ENCODE measurements around the gene USP17L11.
A peak's percentile ranks its signal among the peaks of the same experiment; 100 is the strongest.
"Not testable (repeated sequence)": the region's sequence is repeated elsewhere in the genome, so short reads cannot be mapped to it uniquely, and the experiment has no call there.

USP17L11 gene

GRCh38 chr4:9215105-9215504, at the start of gene USP17L11:
Gene USP17L11 (plus strand): TSS chr4:9215405. CDS start chr4:9215405, 0 bp downstream.
- not testable (repeated sequence) for DNase-seq

DNA sequence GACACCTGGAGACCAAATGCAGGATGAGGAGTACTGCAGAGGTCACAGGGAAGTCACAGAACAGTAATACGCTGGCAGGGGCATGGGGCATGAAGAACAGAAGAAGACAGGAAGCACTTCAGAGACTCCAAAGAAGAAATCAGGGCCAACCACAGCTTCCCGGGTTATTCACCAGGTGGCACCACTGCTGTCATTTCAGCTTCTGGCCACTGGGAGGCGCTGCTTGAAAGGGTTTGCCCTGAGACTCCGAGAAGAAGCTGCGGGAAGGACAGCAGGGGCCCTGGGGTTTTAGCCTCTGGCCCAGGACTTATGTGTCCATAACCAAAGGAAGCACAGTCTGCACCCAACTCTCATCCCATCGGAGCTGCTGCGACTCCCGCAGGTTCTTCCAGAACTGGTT, 49.2 kb upstream of the USP17L11 start:
- peak; percentile 64 to 72 for DNase-seq

- DNase-seq = not testable (repeated sequence)
These were observed 45.3 kb upstream of the USP17L11 start, which contains the start of gene FAM90A26 for GRCh38 chr4:9169791-9170459. Gene FAM90A26 (plus strand): TSS chr4:9170409. CDS start chr4:9173173, 2,764 bp downstream.

- not testable (repeated sequence) for DNase-seq
These were observed 4.8 kb upstream of the USP17L11 start, which contains the start of gene USP17L10 for GRCh38 chr4:9210357-9210756. Gene USP17L10 (plus strand): TSS chr4:9210657. CDS start chr4:9210657, 0 bp downstream.

- DNase-seq = not testable (repeated sequence)
These were observed 504 bp upstream of the USP17L11 start for GRCh38 chr4:9214701-9215100.

GRCh38 chr4:9219852-9220251, 4.6 kb downstream of the USP17L11 start, which contains the start of gene USP17L12:
Gene USP17L12 (plus strand): TSS chr4:9220152. CDS start chr4:9220152, 0 bp downstream.
- not testable (repeated sequence) for DNase-seq

DNA sequence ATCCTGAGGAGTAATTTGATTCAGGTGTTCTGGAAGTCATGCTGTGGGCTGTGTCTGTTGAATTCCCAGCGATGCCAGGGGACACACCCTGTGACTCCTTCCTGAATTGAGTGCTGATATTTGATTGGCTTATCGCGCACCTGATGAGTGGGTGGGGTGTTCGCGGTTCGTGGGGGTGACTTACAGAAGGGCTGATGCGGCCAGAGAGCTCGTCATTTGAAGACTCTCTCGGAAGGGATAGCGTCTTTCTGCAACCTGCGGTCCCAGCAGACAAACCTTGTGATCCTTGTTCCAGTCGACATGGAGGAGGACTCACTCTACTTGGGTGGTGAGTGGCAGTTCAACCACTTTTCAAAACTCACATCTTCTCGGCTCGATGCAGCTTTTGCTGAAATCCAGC, 9.4 kb downstream of the USP17L11 start, which contains the start of gene USP17L13:
Gene USP17L13 (plus strand): TSS at position 301 of the 400 bp plus-strand sequence. CDS start 0 bp downstream, at position 301.
- not testable (repeated sequence) for DNase-seq

DNA sequence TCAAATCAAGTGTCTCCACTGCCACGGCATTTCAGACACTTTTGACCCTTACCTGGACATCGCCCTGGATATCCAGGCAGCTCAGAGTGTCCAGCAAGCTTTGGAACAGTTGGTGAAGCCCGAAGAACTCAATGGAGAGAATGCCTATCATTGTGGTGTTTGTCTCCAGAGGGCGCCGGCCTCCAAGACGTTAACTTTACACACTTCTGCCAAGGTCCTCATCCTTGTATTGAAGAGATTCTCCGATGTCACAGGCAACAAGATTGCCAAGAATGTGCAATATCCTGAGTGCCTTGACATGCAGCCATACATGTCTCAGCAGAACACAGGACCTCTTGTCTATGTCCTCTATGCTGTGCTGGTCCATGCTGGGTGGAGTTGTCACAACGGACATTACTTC, 15.0 kb downstream of the USP17L11 start:
- DNase-seq = not testable (repeated sequence)

- DNase-seq = not testable (repeated sequence)
These were observed 18.9 kb downstream of the USP17L11 start, which contains the start of gene USP17L15 for GRCh38 chr4:9234085-9234484. Gene USP17L15 (plus strand): TSS chr4:9234385. CDS start chr4:9234385, 0 bp downstream.

DNA sequence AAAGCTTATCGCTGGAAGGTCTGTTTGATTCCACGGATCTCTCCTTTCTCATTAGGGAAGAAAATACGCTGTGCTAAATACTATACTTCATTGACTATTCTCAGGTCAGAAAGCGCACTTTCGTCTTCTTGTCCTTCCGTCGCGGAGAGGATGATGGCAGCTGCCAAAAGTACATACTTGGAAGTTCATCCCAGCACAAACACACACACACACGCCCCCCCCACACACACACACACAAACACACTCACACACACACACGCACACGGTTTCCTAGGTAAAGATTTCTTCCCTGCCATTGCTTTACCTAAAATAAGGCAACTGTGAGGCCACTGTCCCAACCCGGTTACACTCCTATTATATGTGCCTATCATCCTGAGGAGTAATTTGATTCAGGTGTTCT, 23.3 kb downstream of the USP17L11 start:
- DNase-seq = peak in 1 of 2 donors; percentile 17

DNA sequence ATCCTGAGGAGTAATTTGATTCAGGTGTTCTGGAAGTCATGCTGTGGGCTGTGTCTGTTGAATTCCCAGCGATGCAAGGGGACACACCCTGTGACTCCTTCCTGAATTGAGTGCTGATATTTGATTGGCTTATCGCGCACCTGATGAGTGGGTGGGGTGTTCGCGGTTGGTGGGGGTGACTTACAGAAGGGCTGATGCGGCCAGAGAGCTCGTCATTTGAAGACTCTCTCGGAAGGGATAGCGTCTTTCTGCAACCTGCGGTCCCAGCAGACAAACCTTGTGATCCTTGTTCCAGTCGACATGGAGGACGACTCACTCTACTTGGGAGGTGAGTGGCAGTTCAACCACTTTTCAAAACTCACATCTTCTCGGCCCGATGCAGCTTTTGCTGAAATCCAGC, 28.4 kb downstream of the USP17L11 start, which contains the start of gene USP17L17:
Gene USP17L17 (plus strand): TSS at position 301 of the 400 bp plus-strand sequence. CDS start 0 bp downstream, at position 301.
- not testable (repeated sequence) for DNase-seq

DNA sequence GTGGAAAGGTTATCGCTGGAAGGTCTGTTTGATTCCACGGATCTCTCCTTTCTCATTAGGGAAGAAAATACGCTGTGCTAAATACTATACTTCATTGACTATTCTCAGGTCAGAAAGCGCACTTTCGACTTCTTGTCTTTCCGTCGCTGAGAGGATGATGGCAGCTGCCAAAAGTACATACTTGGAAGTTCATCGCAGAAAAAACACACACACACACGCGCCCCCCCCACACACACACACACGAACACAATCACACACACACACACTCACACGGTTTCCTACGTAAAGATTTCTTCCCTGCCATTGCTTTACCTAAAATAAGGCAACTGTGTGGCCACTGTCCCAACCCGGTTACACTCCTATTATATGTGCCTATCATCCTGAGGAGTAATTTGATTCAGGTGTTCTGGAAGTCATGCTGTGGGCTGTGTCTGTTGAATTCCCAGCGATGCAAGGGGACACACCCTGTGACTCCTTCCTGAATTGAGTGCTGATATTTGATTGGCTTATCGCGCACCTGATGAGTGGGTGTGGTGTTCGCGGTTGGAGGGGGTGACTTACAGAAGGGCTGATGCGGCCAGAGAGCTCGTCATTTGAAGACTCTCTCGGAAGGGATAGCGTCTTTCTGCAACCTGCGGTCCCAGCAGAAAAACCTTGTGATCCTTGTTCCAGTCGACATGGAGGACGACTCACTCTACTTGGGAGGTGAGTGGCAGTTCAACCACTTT, 32.9 kb downstream of the USP17L11 start, which contains the start of gene USP17L18:
Gene USP17L18 (plus strand): TSS at position 678 of the 728 bp plus-strand sequence. CDS start 0 bp downstream, at position 678.
- not testable (repeated sequence) for DNase-seq

- not testable (repeated sequence) for DNase-seq
These were observed 37.9 kb downstream of the USP17L11 start, which contains the start of gene USP17L19 for GRCh38 chr4:9253078-9253477. Gene USP17L19 (plus strand): TSS chr4:9253378. CDS start chr4:9253378, 0 bp downstream.

DNA sequence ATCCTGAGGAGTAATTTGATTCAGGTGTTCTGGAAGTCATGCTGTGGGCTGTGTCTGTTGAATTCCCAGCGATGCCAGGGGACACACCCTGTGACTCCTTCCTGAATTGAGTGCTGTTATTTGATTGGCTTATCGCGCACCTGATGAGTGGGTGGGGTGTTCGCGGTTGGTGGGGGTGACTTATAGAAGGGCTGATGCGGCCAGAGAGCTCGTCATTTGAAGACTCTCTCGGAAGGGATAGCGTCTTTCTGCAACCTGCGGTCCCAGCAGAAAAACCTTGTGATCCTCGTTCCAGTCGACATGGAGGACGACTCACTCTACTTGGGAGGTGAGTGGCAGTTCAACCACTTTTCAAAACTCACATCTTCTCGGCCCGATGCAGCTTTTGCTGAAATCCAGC, 42.6 kb downstream of the USP17L11 start, which contains the start of gene USP17L20:
Gene USP17L20 (plus strand): TSS at position 301 of the 400 bp plus-strand sequence. CDS start 0 bp downstream, at position 301.
- not testable (repeated sequence) for DNase-seq

DNA sequence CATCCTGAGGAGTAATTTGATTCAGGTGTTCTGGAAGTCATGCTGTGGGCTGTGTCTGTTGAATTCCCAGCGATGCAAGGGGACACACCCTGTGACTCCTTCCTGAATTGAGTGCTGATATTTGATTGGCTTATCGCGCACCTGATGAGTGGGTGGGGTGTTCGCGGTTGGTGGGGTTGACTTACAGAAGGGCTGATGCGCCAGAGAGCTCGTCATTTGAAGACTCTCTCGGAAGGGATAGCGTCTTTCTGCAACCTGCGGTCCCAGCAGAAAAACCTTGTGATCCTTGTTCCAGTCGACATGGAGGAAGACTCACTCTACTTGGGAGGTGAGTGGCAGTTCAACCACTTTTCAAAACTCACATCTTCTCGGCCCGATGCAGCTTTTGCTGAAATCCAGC, 47.4 kb downstream of the USP17L11 start, which contains the start of gene USP17L21:
Gene USP17L21 (plus strand): TSS at position 301 of the 400 bp plus-strand sequence. CDS start 0 bp downstream, at position 301.
- DNase-seq = not testable (repeated sequence)
